Muscle layer of duodenum (tissue), 2 donors: ENCODE results near the gene SMIM1.
"Not testable (repeated sequence)": the region's sequence is repeated elsewhere in the genome, so short reads cannot be mapped to it uniquely, and the experiment has no call there.

Experiments
- H3K27ac ChIP-seq: one replicate; pipeline ENCODE4 v1.7.0; 2013; ENCODE audit warnings: mild to moderate bottlenecking, low read length
- H3K27me3 ChIP-seq: one replicate; pipeline ENCODE4 v1.7.0; 2013; ENCODE audit warnings: low read depth, mild to moderate bottlenecking, control low read depth, low read length
- H3K36me3 ChIP-seq, 2 donors: one replicate each; pipeline ENCODE4 v1.7.0; 2013; ENCODE audit warnings: low read length in 2 of 2, control low read depth in 1 of 2, mild to moderate bottlenecking in 1 of 2; ENCODE audit not compliant: insufficient read depth in 2 of 2, control insufficient read depth in 1 of 2
- H3K4me1 ChIP-seq, 2 donors: one replicate each; pipeline ENCODE4 v1.7.0; 2013; ENCODE audit warnings: low read length in 2 of 2, mild to moderate bottlenecking in 2 of 2, control low read depth in 1 of 2, moderate library complexity in 1 of 2; ENCODE audit not compliant: insufficient read depth in 2 of 2, control insufficient read depth in 1 of 2
- H3K4me3 ChIP-seq, 2 donors: one replicate each; pipeline ENCODE4 v1.7.0; 2013; ENCODE audit warnings: low read length in 2 of 2, low read depth in 1 of 2, mild to moderate bottlenecking in 1 of 2
- H3K9me3 ChIP-seq, 2 donors: one replicate each; pipeline ENCODE4 v1.7.0; 2013; ENCODE audit warnings: low read length in 2 of 2, control low read depth in 1 of 2, mild to moderate bottlenecking in 1 of 2; ENCODE audit not compliant: control insufficient read depth in 1 of 2
- donor health status: healthy.

The SMIM1 gene

DNA sequence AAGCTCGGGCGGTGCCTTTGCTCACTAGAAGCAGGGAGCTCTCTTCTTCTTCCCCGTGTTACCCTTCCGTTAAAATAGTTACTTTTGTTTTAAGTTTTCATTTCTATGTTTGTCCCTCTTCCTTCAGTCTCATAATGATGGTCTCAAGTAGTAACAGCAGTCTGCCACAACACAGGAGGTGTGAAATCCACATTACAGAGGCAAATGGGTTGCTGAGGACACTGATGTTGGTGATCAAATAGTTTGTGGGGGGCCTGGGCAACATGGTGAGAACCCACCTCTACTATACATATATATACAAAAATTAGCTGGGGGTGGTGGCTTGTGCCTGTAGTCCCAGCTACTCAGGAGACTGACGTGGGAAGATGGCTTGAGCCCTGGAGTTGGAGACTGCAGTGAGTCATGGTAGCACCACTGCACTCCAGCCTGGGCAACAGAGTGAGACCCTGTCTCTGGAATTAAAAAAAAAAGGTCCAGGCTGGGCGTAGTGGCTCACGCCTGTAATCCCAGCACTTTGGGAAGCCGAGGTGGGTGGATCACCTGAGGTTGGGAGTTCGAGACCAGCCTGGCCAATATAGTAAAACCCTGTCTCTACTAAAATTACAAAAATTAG lies 37.7 kb downstream of the SMIM1 start:
- not testable (repeated sequence) for H3K4me1 ChIP-seq, H3K27ac ChIP-seq, H3K4me3 ChIP-seq, H3K27me3 ChIP-seq, H3K9me3 ChIP-seq
- H3K36me3 ChIP-seq: peaks cover 8 to 16% of the 10 kb centered on the region in 2 donors

DNA sequence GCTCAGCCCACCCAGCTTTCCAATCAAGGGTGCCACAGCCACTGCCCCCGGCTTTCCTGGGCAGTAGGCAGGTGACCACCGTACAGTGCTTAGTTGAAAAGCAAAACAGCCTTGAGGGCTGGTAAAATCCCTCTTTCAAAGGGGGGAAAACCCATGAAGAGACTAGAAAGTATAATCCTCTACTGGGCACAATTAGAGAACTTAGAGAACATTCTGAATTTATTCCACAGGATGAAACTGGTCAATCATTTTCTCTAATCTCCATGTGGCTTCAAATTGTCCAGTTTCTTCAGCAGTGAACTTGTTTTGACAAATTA lies 39.0 kb downstream of the SMIM1 start:
- H3K27me3 ChIP-seq: no peaks in the 10 kb centered on the region
- no peaks in the 10 kb centered on the region for H3K4me1 ChIP-seq
- no peak overlapping the region for H3K4me3 ChIP-seq
- H3K9me3 ChIP-seq: no peaks in the 10 kb centered on the region
- no peak overlapping the region for H3K27ac ChIP-seq
- H3K36me3 ChIP-seq: peaks cover 16 to 29% of the 10 kb centered on the region in 2 donors

DNA sequence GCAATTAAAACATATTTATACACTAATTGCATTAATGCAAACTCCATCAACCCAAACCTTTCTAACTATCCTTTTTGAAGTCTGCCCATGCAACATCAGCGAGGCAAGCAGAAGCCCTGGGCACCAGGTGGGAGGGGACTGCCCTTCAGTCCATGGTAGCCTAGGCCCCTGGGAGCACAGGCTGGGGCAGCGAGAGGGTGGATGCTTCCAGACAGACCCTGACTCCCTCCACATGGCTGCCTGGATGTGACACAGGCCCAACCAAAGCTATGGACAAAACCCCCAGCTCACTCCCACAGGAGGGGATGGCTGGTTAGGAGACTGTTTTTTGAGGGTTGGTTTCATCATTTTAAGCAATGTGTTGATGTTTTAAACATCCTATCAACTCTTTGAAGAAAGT lies 41.5 kb downstream of the SMIM1 start:
- no peak overlapping the region for H3K4me3 ChIP-seq
- H3K36me3 ChIP-seq: peaks cover 16 to 41% of the 10 kb centered on the region in 2 donors
- H3K4me1 ChIP-seq: no peaks in the 10 kb centered on the region
- H3K27me3 ChIP-seq: no peaks in the 10 kb centered on the region
- H3K9me3 ChIP-seq: no peaks in the 10 kb centered on the region
- H3K27ac ChIP-seq: no peak overlapping the region

DNA sequence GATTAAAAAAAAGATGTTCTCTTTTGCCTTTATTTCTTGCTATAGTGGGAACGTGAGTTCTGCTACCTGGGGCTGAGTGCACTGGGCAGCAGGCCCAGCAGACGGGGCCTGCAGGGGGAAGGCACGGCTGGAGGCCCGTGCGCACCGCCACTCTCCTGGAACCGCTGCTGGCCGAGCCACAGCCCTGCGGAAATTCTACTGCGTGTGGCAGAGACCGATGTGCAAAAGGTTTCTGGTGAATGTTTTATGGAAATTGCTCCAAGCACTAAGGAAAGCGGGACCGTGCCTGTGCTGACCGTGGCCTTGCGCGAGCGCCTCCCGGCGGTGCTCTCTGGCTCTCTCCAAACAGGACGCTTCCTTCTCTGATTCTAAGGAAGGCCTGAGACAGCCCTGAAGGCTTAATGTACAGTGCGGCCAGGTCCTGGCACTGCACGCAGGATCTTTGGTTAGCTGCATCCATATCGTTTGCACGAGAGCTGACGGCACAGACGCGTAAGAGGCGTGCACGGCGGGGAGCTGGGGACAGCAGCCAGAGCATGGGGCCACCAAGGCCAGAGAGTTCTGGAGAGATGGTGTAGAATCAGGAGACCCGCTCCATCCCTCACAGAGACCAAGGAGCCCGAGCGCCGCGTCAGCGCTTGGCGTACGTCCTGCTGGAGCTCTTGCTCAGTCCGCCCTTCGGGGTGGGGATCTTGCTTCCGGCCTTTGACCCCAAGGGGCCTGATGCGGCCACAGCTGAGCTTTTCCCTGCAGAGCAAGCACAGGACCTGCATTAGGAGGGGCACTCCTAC lies 42.4 kb downstream of the SMIM1 start:
- peaks cover 23 to 49% of the 10 kb centered on the region in 2 donors for H3K36me3 ChIP-seq
- H3K27ac ChIP-seq: no peak overlapping the region
- no peak overlapping the region for H3K4me3 ChIP-seq
- H3K9me3 ChIP-seq: no peaks in the 10 kb centered on the region
- H3K4me1 ChIP-seq: no peaks in the 10 kb centered on the region
- no peaks in the 10 kb centered on the region for H3K27me3 ChIP-seq

DNA sequence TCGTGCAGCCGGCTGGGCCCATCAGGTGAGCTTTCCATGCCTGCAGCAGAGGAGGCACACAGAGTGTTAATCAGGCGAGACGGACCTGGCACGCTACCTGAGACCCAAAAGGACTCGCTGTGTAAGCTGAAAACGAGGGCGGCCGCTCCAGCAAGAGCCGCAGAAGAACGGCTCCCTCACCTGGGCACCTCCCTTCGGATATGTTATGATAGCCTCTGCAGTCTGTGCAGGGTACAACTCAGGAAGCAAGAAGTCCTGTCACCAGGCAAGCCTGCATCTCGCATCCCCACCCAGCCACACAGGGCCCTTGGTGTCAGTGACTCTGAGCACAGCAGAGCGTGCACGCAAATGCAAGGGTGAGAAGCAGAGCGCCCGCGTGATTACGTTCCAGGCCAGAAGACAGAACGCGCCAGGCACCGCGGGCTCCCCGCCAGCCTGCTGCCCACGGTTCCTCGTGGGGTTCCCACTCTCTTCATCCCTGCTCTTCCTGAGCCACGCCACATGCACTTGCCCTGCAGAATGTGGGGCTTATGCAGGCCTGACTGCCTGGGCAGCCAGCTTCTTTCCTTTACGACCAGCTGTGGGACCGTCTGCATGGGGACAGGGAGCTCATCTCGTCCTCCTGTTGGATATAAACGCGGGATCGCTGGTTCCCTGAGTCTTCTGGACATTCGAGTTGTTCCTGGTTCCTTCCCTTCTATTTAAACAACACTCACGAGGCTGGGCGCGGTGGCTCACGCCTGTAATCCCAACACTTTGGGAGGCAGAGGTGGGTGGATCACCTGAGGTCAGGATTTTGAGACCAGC lies 44.0 kb downstream of the SMIM1 start:
- Histone ChIP-seq H3K9me3 (no peaks in the 10 kb centered on the region), H3K4me3 (no peak overlapping the region), H3K27ac (no peak overlapping the region), H3K4me1 (no peaks in the 10 kb centered on the region), H3K36me3 (peaks cover 34 to 65% of the 10 kb centered on the region in 2 donors), H3K27me3 (no peaks in the 10 kb centered on the region)

DNA sequence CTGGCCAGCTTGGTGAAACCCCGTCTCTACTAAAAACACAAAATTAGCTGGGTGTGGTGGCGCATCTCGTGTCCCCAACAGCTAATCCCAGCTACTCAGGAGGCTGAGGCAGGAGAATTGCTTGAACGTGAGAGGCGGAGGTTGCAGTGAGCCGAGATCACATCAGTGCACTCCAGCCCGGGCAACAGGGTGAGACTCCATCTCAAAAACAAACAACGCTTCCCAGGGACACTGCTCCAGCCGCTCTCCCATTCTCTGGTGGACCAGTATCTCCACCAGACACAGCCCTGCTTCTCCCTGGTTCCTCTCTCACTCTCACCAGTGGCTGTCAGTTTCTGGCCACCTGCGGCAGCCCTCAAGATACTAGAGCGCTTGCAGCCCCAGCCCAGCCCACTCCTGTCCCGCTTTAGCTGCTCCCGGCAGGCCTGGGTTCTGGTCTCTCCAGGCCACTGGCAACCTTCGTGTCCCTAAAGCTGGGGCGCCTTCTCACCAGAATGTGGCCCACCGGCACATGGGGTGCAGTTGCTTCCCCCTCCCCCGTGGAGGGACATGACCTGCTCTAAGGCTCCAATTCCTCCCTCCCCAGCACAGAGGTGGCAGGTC lies 44.7 kb downstream of the SMIM1 start:
- Histone ChIP-seq H3K9me3 (no peaks in the 10 kb centered on the region), H3K27me3 (no peaks in the 10 kb centered on the region), H3K36me3 (peaks cover 36 to 72% of the 10 kb centered on the region in 2 donors), H3K4me3 (no peak overlapping the region), H3K27ac (no peak overlapping the region), H3K4me1 (no peaks in the 10 kb centered on the region)

DNA sequence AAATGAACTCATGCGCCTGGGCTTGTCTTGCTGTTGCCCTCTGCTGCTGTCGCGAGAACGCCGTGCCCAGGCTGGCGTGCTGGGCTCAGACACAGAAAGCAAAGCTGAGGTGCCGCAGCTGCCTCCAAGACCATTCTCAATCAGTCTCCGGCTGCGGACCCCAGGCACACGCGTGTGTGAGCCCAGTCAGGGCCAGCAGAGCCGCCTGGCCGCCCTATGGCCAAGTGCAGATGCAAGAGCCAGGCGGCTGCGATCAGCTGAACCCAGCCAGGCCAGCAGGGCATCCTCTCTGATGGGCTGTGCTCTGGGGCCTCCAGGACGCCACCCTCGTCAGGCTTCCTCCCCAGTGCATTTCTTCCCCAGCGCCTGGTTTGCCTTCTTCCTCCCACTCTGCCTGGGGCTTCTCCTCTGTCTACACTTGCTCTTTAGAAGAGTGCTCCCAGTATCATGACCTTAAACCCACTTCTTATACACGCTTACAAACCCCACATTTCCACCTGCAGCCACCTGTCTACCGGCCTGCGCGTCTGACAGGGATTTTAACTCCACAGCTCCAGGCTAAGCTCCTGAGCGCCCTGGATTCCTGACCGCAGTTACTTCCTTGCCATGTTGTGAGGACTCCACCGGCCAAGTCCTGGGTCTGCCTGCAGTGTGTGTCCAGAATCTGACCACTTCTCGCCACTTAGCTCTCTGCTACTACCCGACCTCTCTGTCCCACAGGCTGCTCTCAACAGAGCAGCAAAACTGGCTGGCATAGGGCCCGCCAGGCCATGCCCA lies 45.5 kb downstream of the SMIM1 start:
- Histone ChIP-seq H3K27ac (no peak overlapping the region), H3K4me1 (no peaks in the 10 kb centered on the region), H3K9me3 (no peaks in the 10 kb centered on the region), H3K4me3 (no peak overlapping the region), H3K27me3 (no peaks in the 10 kb centered on the region), H3K36me3 (peaks cover 43 to 80% of the 10 kb centered on the region in 2 donors)

DNA sequence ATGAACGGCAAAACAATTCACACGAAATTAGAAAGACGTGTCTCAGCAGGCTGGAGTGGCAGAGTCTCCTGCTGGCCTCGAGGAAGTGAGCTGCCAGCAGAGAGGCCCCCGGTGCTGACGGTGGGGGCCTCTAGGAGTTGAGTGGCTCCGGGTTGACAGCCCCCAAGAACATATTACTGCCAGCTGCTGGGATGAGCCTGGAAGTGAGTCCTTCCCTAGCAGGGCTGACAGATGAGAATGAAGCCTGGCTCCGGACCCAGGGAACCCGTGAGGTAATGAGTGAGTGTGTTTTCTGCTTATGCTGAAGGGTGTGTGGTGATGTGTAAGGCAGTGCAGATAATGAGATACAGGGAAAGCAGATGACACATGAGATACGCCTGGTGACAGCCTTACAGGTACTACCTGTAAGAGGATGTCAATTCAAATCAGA lies 47.2 kb downstream of the SMIM1 start:
- Histone ChIP-seq H3K27me3 (no peaks in the 10 kb centered on the region), H3K4me1 (no peaks in the 10 kb centered on the region), H3K9me3 (no peaks in the 10 kb centered on the region), H3K4me3 (no peak overlapping the region), H3K27ac (no peak overlapping the region), H3K36me3 (peaks cover 48 to 85% of the 10 kb centered on the region in 2 donors)

DNA sequence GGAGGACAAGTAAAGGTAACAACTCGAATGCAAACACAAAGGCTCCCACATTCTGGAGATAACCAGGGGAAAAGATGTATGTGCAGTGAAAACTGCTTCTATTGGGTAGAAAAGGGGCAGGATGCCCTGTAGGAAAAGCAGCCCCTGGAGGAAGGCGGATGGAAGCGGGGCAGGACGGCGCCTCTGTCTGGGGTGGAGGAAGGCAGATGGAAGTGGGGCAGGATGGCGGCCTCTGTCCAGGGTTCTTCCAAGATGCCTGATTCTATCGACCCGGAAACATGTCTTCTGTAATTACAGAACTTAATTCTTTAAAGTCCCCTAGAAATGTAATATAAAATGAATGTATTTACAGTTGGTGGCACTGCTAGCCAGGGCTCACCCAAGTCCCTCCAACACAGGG lies 47.8 kb downstream of the SMIM1 start:
- Histone ChIP-seq H3K27me3 (no peaks in the 10 kb centered on the region), H3K4me1 (no peaks in the 10 kb centered on the region), H3K4me3 (no peak overlapping the region), H3K27ac (no peak overlapping the region), H3K9me3 (no peaks in the 10 kb centered on the region), H3K36me3 (peaks cover 44 to 83% of the 10 kb centered on the region in 2 donors)

DNA sequence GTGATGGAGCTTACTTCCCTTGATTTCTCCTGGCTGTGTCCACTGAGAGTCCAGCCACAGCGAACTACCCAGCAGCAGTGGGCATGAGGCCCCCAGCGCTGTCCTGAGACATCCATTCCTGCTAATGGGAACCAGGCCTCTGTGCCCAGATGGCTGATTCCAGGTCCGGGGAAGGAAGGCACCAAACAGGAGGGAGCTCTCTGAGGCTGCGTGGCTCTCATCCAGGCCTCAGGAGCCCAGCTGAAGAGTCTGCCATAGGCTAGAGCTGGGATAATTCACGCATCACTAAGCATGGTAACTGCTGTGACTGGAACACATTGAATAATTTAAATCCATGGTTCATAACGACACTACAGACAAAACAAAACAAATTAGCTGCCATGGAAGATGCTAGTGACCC lies 48.5 kb downstream of the SMIM1 start:
- no peak overlapping the region for H3K4me3 ChIP-seq
- no peaks in the 10 kb centered on the region for H3K9me3 ChIP-seq
- no peaks in the 10 kb centered on the region for H3K4me1 ChIP-seq
- peaks cover 48 to 83% of the 10 kb centered on the region in 2 donors for H3K36me3 ChIP-seq
- H3K27ac ChIP-seq: no peak overlapping the region
- no peaks in the 10 kb centered on the region for H3K27me3 ChIP-seq
